ENCODE results near the gene PCGF3.
A peak's percentile ranks its signal among the peaks of the same experiment; 100 is the strongest.
"Not testable (repeated sequence)": the region's sequence is repeated elsewhere in the genome, so short reads cannot be mapped to it uniquely, and the experiment has no call there.

The PCGF3 gene

GRCh38 chr4:730511-730910 is 24.9 kb downstream of the PCGF3 start (continued):
- TF ChIP-seq ZNF518A (tag by site-specific recombination; conservative IDR thresholded peaks at IDR 0.05; ENCODE audit: low read depth) (no peak), IKZF3 (tag by site-specific recombination; IDR thresholded peaks at IDR 0.05) (no peak), ZNF112 (tag by site-specific recombination; IDR thresholded peaks at IDR 0.05) (no peak), SALL2 (tag by site-specific recombination; IDR thresholded peaks at IDR 0.05; ENCODE audit: borderline replicate concordance) (no peak)

- H3K27ac ChIP-seq (ENCODE audit: extremely low read depth, low read depth, low read length); H3K4me3 ChIP-seq (ENCODE audit: low read depth, low read length); H3K9me3 ChIP-seq (ENCODE audit: control insufficient read depth, insufficient read depth, low read depth, low read length); POLR2A ChIA-PET; CTCF ChIA-PET; H3K4me1 ChIP-seq (ENCODE audit: control insufficient read depth, insufficient read depth, low read length): not testable (repeated sequence)
- peaks cover 0 to 52% of the 10 kb centered on the region in 2 experiments; a peak in 1 of 3 replicates for H3K36me3 ChIP-seq (ENCODE audit: control insufficient read depth in 2 of 2, insufficient read depth in 1 of 2, low read length in 2 of 2)
- peak; percentile 81 for TF ChIP-seq KLF1 (tag by site-specific recombination; IDR thresholded peaks at IDR 0.05)
- TF ChIP-seq KLF8 (tag by site-specific recombination; IDR thresholded peaks at IDR 0.05): peak; percentile 98
- TF ChIP-seq KLF9 (tag by site-specific recombination; IDR thresholded peaks at IDR 0.05; ENCODE audit: low read depth): peak; percentile 76
Observed at GRCh38 chr4:730946-731904, 25.6 kb downstream of the PCGF3 start.

- H3K4me3 ChIP-seq (ENCODE audit: low read depth, low read length); CTCF ChIA-PET; H3K9me3 ChIP-seq (ENCODE audit: control insufficient read depth, insufficient read depth, low read depth, low read length); POLR2A ChIA-PET; H3K27ac ChIP-seq (ENCODE audit: extremely low read depth, low read depth, low read length); H3K4me1 ChIP-seq (ENCODE audit: control insufficient read depth, insufficient read depth, low read length): not testable (repeated sequence)
- TF ChIP-seq KLF1 (tag by site-specific recombination; IDR thresholded peaks at IDR 0.05): 0 out of 2 replicates have a peak, but pooled peaks have one; percentile 9
- H3K36me3 ChIP-seq (ENCODE audit: control insufficient read depth in 2 of 2, insufficient read depth in 1 of 2, low read length in 2 of 2): peaks cover 0 to 59% of the 10 kb centered on the region in 2 experiments; a peak in 1 of 3 replicates
Observed at GRCh38 chr4:731954-732353, 26.3 kb downstream of the PCGF3 start.

DNA sequence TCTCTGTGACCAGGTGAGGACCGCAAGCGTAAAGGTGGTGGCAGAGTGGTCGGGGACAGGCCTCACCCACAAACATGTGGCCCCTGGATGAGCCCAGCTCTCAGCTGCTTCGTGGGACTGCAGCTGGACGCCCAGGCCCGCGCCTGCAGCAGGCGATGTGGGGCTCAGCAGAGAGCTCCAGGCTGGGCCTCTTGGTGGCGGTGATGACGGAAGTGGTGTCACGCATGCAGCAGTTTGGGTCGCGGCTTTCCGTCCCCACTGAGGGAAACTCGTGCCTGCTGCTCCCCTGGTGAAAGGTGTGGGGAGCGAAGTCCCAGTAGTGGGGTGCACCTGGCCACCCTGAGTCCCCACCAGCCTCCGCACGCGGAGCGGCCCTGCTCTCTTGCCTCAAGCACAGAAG is 26.9 kb downstream of the PCGF3 start:
- Histone ChIP-seq H3K9me3 (ENCODE audit: control insufficient read depth, insufficient read depth, low read depth, low read length) (no peaks in the 10 kb centered on the region), H3K27ac (ENCODE audit: extremely low read depth, low read depth, low read length) (no peak overlapping the region), H3K4me1 (ENCODE audit: control insufficient read depth, insufficient read depth, low read length) (no peaks in the 10 kb centered on the region), H3K36me3 (ENCODE audit: control insufficient read depth in 2 of 2, insufficient read depth in 1 of 2, low read length in 2 of 2) (peaks cover 0 to 64% of the 10 kb centered on the region in 2 experiments; a peak in 1 of 3 replicates), H3K4me3 (ENCODE audit: low read depth, low read length) (no peak overlapping the region)
- POLR2A ChIA-PET: no interaction called here
- CTCF ChIA-PET: interaction anchor here (0.6 kb wide), 1 partner anchor 17 kb away, joined by 3 read pairs; no protein-coding TSS in a partner anchor
- TF ChIP-seq ZNF76 (tag by site-specific recombination; IDR thresholded peaks at IDR 0.05; ENCODE audit: borderline replicate concordance, low read depth): no peak
- no peak for TF ChIP-seq ZNF510 (tag by site-specific recombination; IDR thresholded peaks at IDR 0.05; ENCODE audit: insufficient replicate concordance)
- no peak for TF ChIP-seq YY1 (tag by site-specific recombination; IDR thresholded peaks at IDR 0.05)
- no peak for TF ChIP-seq ZNF664 (tag by site-specific recombination; IDR thresholded peaks at IDR 0.05)
- no peak for TF ChIP-seq ZNF558 (tag by site-specific recombination; IDR thresholded peaks at IDR 0.05)
- no peak for TF ChIP-seq ZFP3 (tag by site-specific recombination; IDR thresholded peaks at IDR 0.05; ENCODE audit: low read depth)
- TF ChIP-seq, protein P1, sequence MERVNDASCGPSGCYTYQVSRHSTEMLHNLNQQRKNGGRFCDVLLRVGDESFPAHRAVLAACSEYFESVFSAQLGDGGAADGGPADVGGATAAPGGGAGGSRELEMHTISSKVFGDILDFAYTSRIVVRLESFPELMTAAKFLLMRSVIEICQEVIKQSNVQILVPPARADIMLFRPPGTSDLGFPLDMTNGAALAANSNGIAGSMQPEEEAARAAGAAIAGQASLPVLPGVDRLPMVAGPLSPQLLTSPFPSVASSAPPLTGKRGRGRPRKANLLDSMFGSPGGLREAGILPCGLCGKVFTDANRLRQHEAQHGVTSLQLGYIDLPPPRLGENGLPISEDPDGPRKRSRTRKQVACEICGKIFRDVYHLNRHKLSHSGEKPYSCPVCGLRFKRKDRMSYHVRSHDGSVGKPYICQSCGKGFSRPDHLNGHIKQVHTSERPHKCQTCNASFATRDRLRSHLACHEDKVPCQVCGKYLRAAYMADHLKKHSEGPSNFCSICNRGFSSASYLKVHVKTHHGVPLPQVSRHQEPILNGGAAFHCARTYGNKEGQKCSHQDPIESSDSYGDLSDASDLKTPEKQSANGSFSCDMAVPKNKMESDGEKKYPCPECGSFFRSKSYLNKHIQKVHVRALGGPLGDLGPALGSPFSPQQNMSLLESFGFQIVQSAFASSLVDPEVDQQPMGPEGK (tag by site-specific recombination; IDR thresholded peaks at IDR 0.05): no peak
- no peak for TF ChIP-seq ZNF202 (tag by site-specific recombination; IDR thresholded peaks at IDR 0.05; ENCODE audit: borderline replicate concordance)
- TF ChIP-seq ZNF501 (tag by site-specific recombination; IDR thresholded peaks at IDR 0.05): no peak
- TF ChIP-seq MEIS1 (CRISPR knock-in tag; IDR thresholded peaks at IDR 0.05; ENCODE audit: borderline replicate concordance): no peak
- no peak for TF ChIP-seq ZNF112 (tag by site-specific recombination; IDR thresholded peaks at IDR 0.05)
- TF ChIP-seq ZFP69B (tag by site-specific recombination; IDR thresholded peaks at IDR 0.05): no peak
- TF ChIP-seq REPIN1 (tag by site-specific recombination; IDR thresholded peaks at IDR 0.05; ENCODE audit: low read depth): no peak
- TF ChIP-seq ZNF548 (tag by site-specific recombination; IDR thresholded peaks at IDR 0.05): no peak
- TF ChIP-seq ZBTB8A (tag by site-specific recombination; IDR thresholded peaks at IDR 0.05): no peak
